OCI-LY3 (cell line): ENCODE measurements around the gene OR10R2.

Source experiments
- H2AFZ ChIP-seq: fragments of 200-600, 300-600 bp; shearing (Covaris generic); 2 replicates; pipeline ENCODE4 v1.6.0; 2014; ENCODE audit warnings: antibody characterized with exemption, low read depth, low read length
- H3K27ac ChIP-seq: fragments of 200-600, 300-600 bp; sonication (generic); 2 replicates; pipeline ENCODE4 v1.5.1; 2014; ENCODE audit warnings: mild to moderate bottlenecking, low read length, moderate library complexity, mixed read lengths
- H3K27me3 ChIP-seq: fragments of 200-600, 300-600 bp; sonication (generic); 2 replicates; pipeline ENCODE4 v1.6.1; 2014; ENCODE audit warnings: low read depth, low read length, mixed read lengths
- H3K36me3 ChIP-seq: fragments of 200-600, 300-600 bp; sonication (generic); replicated peaks from 2 replicates; pipeline ENCODE3; 2014; ENCODE audit warnings: low read depth, low read length, mixed read lengths
- H3K4me1 ChIP-seq: fragments of 300-600, 200-600 bp; sonication (generic); 2 replicates; pipeline ENCODE4 v1.6.1; 2014; ENCODE audit warnings: low read length, mixed read lengths
- H3K4me2 ChIP-seq: fragments of 200-600, 300-600 bp; sonication (generic); 2 replicates; pipeline ENCODE4 v1.6.1; 2014; ENCODE audit warnings: low read length, mixed read lengths
- H3K4me3 ChIP-seq: fragments of 300-600, 200-600 bp; sonication (generic); 2 replicates; pipeline ENCODE4 v1.5.1; 2014; ENCODE audit warnings: antibody characterized with exemption, mild to moderate bottlenecking, low read length, moderate library complexity
- H3K79me2 ChIP-seq: fragments of 300-600, 200-600 bp; shearing (Covaris generic); 2 replicates; pipeline ENCODE4 v1.6.1; 2014; ENCODE audit warnings: mild to moderate bottlenecking, low read length, mixed read lengths
- H3K9ac ChIP-seq: fragments of 300-600, 200-600 bp; shearing (Covaris generic); 2 replicates; pipeline ENCODE4 v1.6.0; 2014; ENCODE audit warnings: mild to moderate bottlenecking, low read length, moderate library complexity
- H3K9me3 ChIP-seq: fragments of 200-600, 300-600 bp; shearing (Covaris generic); 2 replicates; pipeline ENCODE4 v1.6.1; 2014; ENCODE audit warnings: low read length, mixed read lengths; ENCODE audit not compliant: insufficient read depth
- H4K20me1 ChIP-seq: fragments of 200-600, 300-600 bp; sonication (generic); 2 replicates; pipeline ENCODE4 v1.6.1; 2016; ENCODE audit warnings: low read length, mixed read lengths; ENCODE audit not compliant: insufficient read depth
- EZH2phosphoT487 ChIP-seq: fragments of 200-600 bp; shearing (Covaris generic); IDR thresholded peaks from 2 replicates; pipeline ENCODE4 v1.6.1; 2018; ENCODE audit warnings: antibody characterized with exemption, mixed run types, low read depth
- TF ChIP-seq, protein P1 (sequence below): fragments of 200-600, 300-600 bp; sonication (generic); IDR thresholded peaks from 2 replicates; pipeline ENCODE4 v1.5.1; 2014; ENCODE audit warnings: antibody characterized with exemption, low read length, low read depth

OR10R2 gene

DNA sequence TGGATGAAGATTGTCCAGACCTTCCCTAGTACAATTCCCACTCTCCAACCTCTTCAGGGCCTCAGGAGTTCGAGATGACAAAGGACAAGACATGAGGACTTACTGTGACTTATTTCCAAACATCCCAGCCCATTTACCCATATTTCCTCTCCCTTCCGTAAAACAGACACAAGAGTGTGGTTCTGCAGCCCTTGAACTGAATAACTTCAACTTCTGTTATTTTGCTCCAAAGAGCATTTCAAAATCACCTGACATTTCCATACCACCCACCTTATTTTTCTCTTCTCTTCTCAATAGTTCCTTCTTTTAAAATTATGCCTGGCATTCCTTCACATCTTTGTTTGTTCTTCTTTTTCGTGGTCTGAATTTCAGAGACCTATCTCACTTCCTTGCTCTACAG is 37.3 kb upstream of the OR10R2 start:
- Histone ChIP-seq H3K36me3 (no peaks in the 10 kb centered on the region), H3K4me1 (peaks cover 8% of the 10 kb centered on the region; the same call in 1 of the 2 replicates), H2AFZ (no peak overlapping the region), H3K79me2 (no peaks in the 10 kb centered on the region), H3K4me2 (no peak overlapping the region), H3K27ac (no peak overlapping the region), H3K27me3 (no peaks in the 10 kb centered on the region), H3K9ac (no peak overlapping the region), H3K4me3 (no peak overlapping the region), H3K9me3 (no peaks in the 10 kb centered on the region; the same call in 1 of the 2 replicates), H4K20me1 (no peaks in the 10 kb centered on the region)
- TF ChIP-seq EZH2phosphoT487: no peak
- TF ChIP-seq, protein P1, sequence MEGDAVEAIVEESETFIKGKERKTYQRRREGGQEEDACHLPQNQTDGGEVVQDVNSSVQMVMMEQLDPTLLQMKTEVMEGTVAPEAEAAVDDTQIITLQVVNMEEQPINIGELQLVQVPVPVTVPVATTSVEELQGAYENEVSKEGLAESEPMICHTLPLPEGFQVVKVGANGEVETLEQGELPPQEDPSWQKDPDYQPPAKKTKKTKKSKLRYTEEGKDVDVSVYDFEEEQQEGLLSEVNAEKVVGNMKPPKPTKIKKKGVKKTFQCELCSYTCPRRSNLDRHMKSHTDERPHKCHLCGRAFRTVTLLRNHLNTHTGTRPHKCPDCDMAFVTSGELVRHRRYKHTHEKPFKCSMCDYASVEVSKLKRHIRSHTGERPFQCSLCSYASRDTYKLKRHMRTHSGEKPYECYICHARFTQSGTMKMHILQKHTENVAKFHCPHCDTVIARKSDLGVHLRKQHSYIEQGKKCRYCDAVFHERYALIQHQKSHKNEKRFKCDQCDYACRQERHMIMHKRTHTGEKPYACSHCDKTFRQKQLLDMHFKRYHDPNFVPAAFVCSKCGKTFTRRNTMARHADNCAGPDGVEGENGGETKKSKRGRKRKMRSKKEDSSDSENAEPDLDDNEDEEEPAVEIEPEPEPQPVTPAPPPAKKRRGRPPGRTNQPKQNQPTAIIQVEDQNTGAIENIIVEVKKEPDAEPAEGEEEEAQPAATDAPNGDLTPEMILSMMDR: no peak

DNA sequence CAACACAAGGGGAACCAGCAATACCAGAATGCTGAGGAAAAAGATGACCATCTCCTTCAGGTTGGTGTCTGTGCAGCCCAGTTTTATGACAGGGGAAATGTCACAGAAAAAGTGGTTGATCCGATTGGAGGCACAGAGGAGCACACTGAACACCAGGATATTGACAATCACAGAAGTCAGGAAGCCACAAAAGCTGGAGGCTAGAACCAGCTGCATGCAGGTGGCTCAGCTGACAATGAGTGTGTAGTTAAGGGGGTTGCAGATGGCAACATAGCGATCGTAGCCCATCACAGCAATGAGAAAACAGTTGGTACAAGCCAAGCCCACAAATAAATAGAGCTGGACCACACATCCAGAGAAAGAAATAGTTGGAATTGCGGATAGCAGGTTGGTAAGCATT is 26.6 kb upstream of the OR10R2 start:
- no peaks in the 10 kb centered on the region for H3K79me2 ChIP-seq
- TF ChIP-seq EZH2phosphoT487: no peak
- TF ChIP-seq, protein P1: no peak
- H3K36me3 ChIP-seq: no peaks in the 10 kb centered on the region
- no peaks in the 10 kb centered on the region for H3K4me1 ChIP-seq
- no peak overlapping the region for H2AFZ ChIP-seq
- no peak overlapping the region for H3K27ac ChIP-seq
- H3K9ac ChIP-seq: no peak overlapping the region
- H3K27me3 ChIP-seq: no peaks in the 10 kb centered on the region
- H4K20me1 ChIP-seq: no peaks in the 10 kb centered on the region
- H3K4me3 ChIP-seq: no peak overlapping the region
- H3K4me2 ChIP-seq: no peak overlapping the region
- no peaks in the 10 kb centered on the region for H3K9me3 ChIP-seq

DNA sequence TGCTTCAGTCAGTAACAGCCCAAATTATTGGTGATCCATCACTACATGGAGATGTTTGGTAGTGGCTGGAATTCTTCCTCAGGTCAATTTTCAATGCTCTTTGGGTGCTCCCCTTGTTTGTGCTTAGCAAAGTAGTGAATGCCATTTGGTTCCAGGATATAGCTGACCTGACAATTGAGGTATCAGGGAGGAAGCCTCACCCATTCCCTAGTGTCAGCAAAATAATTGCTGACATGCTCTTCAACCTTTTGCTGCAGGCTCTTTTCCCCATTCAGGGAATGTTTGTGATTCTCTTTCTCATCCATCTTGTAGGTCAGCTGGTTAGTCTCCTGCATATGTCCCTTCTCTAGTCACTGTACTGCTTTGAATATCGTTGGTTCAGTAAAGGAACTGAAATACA is 17.5 kb upstream of the OR10R2 start:
- no peaks in the 10 kb centered on the region for H3K36me3 ChIP-seq
- no peak overlapping the region for H3K4me3 ChIP-seq
- H3K4me2 ChIP-seq: no peak overlapping the region
- no peak overlapping the region for H3K9ac ChIP-seq
- H3K27me3 ChIP-seq: peaks cover 4% of the 10 kb centered on the region; the same call in 1 of the 2 replicates
- H2AFZ ChIP-seq: no peak overlapping the region
- 0 out of 2 replicates have a peak, but pooled peaks cover 3% of the 10 kb centered on the region for H3K9me3 ChIP-seq
- no peaks in the 10 kb centered on the region for H4K20me1 ChIP-seq
- H3K27ac ChIP-seq: no peak overlapping the region
- no peaks in the 10 kb centered on the region for H3K4me1 ChIP-seq
- TF ChIP-seq, protein P1: no peak
- no peak for TF ChIP-seq EZH2phosphoT487
- no peaks in the 10 kb centered on the region for H3K79me2 ChIP-seq

DNA sequence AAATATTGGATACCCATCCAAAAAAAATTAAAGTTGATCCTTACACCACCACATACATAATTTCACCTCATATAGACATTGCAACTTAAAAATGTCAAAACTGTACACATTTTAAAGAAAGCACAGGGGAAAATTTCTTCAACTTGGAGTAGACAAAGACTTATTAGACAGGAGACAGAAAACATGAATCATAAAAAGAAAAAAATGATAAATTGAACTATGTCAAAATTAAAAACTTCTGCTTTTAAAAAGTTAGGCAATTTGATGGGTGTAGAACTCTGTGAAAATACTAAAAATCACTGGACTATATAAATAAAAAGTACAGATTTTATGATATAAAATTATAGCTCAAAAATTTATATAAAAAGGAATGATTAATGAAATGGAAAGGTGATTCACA is 14.8 kb upstream of the OR10R2 start:
- H3K4me1 ChIP-seq: no peaks in the 10 kb centered on the region
- no peak overlapping the region for H2AFZ ChIP-seq
- H3K27ac ChIP-seq: no peak overlapping the region
- H3K9me3 ChIP-seq: no peaks in the 10 kb centered on the region
- H3K36me3 ChIP-seq: no peaks in the 10 kb centered on the region
- no peak overlapping the region for H3K4me2 ChIP-seq
- TF ChIP-seq EZH2phosphoT487: no peak
- TF ChIP-seq, protein P1: no peak
- H3K27me3 ChIP-seq: peaks cover 6% of the 10 kb centered on the region; the same call in 1 of the 2 replicates
- no peak overlapping the region for H3K4me3 ChIP-seq
- H3K79me2 ChIP-seq: no peaks in the 10 kb centered on the region
- no peak overlapping the region for H3K9ac ChIP-seq
- no peaks in the 10 kb centered on the region for H4K20me1 ChIP-seq
